CD4-positive, alpha-beta T cell treated with Interleukin-6 at 100 ng/mL for 8 hours (primary cell): ENCODE measurements around the gene TSHZ3.

Source experiments
- DNase-seq: peaks from one replicate; pipeline ENCODE4 v3.0.0-alpha.2; 2020; ENCODE audit warnings: mixed read lengths, low spot score

TSHZ3 gene

GRCh38 chr19:31262725-31263191 lies 86.5 kb downstream of the TSHZ3 start:
- no peak for DNase-seq

GRCh38 chr19:31261603-31262212 lies 87.5 kb downstream of the TSHZ3 start:
- DNase-seq = no peak

- DNase-seq = no peak
Measured at GRCh38 chr19:31261019-31261602, 88.1 kb downstream of the TSHZ3 start.

DNA sequence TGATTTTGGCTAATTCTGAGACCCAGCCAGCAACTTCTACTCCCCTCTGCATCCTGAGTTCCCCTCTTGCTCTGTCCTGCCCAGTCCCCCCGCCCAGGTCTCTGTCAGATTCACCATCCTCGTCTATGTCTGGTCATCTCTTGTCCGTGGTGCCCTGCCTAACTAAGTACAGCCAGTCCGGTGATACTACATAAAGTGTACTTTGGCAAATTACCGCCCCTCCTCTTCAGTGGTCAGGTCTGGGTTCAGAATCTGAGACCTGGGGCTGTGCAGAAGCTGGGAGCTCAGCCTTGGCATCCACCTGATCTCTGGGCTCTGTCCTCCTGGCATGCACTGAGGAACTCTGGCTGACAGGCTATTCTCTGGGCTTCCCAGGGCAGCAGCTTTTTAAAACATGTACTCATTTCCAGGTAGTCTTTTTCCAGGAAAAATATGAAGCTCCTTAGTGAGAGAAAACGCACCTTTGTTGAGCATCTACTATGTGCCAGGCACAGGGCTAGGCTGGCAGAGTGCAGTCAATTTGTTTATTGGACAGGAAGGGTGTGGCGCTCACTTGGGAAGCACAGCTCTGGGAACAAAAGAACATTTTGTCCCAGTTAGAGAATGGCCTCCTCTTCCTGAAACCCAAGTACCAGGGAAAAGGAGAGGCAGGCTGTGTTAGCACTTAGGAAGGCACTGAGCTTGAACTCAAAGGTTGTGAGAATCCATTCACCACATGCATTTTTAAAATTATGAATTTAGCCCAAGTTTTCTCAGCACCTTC lies 88.9 kb downstream of the TSHZ3 start:
- no peak for DNase-seq

GRCh38 chr19:31258211-31259052 lies 90.8 kb downstream of the TSHZ3 start:
- no peak for DNase-seq

DNA sequence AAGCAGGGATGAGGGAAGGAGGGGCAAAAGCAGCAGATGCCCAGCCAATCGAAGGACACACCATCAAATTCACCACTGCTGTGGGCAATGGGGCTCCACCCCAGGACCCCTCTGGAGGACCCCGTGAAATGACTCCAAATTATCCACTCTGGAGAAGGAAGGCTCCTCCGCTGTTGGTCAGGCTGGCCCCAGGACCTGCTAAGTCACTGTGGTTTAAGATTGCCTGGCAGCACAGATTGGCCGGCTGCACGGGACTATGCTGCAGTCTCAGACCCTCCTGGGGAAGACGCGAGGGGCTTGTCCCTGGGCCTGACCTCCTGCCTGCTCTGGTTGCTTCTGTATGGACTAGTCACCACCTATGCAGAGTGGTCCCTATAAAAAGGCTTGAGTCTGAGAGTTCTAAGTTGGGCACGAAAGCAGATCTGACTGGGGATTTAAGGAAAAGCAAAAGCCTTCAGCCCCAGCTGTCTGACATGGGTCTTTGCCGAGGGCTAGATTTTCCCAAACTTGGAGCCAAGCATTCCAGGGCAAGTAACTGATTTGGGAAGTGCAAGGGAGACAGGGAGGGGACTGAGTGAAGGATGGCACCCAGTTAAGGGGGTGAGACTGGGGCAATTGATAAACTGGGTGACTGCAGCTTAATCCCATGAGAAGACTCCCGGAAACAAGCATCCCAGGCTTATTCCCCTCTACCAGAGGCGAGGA lies 91.7 kb downstream of the TSHZ3 start:
- DNase-seq = no peak

DNA sequence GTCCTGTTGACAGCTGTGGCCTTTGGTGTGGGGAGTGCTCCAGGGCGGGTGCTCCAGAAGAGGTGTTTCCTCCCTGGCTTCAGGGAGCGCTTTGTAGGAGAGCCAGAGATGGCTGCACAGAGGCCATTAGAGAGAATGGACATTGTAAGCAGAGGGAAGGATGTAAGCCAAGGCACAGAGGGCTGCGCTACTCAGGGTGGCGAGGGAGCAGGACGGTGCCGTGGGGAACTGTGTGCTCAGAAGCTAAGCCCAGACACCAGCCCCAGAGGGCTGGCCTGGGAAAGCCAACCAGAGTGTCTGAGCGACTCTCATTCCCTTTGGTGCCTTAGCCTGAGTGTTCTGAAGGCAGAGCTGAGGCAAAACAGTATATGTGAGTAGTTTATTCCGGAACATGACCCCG lies 92.2 kb downstream of the TSHZ3 start:
- DNase-seq = no peak

- no peak for DNase-seq
Measured at GRCh38 chr19:31256593-31256960, 92.7 kb downstream of the TSHZ3 start.

DNA sequence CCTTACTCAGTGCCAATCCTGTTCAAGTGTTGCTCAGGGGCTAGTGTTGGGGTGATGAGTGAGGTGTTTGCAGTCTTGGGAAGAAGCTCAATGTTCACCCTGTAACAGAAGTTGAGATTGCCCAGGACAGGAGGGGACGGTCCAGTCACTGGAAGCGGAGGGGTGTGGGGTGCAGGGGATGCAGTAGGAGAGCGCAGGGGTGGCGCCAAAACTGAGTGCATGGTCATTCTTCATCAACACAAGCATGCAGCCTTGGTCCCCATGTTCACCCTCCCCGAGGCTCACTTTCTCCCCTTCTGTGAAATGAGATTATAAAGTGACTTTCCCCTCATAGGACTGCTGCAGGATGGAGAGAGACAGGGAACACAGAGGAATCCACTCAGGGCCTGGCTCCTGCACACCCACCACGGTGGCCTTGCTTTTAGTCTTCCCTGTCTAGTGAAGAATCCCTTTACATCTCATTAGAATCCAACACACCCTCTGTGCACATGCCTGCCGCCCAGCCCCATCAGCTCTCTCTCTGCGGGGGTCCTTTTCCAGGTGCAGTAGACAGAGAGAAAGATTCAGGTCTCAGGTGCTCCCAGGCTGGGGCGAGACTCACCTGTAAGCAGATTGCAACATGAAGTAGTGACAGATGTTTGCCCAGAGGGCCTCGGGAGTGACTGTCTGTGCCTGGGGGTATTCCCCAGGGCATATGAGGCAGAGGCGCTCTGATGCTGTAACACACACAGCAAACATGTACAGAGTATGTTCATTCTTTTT lies 93.2 kb downstream of the TSHZ3 start:
- no peak for DNase-seq

- no peak for DNase-seq
Measured at GRCh38 chr19:31255174-31255799, 93.9 kb downstream of the TSHZ3 start.

GRCh38 chr19:31254611-31255010 lies 94.6 kb downstream of the TSHZ3 start:
- DNase-seq = no peak

DNA sequence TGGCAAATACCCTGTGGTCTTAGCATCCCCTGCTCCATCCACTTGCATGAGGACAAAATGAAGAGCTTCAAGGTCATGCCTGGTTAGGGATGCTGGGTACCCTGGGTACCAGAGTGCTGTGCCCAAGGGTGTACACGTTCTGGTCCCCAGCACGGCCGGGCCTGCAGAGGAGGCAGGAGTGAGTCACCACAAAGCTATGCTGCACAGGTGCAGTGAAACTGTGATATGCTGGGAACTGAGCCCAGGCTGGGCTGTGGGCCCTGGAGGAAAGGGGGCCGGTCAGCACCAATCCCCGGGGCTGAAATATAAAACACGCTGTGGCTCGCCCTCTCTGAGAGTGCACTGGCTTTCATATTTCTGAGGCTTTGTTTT lies 95.1 kb downstream of the TSHZ3 start:
- no peak for DNase-seq

DNA sequence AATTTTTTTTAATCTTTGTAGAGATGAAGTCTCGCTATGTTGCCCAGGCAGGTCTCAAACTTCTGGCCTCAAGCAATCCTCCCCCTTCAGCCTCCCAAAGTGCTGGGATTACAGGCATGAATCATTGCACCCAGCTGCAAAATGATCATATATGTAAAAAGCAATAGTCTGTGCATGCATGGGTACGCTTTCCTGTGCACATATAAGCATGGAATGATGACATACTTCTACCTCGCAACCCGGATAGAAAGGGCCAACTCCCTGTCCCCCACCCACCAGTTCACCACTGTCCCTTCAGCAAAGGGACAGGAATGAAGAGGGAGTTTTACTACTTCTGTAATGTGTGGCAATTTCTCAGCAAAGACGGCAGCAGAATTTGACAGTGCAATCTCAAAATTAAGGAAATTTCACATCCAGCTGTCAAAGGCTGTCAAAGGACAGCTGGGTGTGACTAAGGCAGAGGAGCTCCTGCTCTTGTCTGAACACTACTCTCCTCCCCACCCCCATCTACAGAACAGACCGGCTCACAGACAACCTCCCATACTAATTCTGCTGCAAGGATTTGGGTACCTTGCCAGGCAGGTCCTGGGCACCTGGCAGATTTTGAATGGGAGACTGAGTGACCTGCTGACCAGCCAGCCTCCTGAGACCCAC lies 95.6 kb downstream of the TSHZ3 start:
- no peak for DNase-seq

DNA sequence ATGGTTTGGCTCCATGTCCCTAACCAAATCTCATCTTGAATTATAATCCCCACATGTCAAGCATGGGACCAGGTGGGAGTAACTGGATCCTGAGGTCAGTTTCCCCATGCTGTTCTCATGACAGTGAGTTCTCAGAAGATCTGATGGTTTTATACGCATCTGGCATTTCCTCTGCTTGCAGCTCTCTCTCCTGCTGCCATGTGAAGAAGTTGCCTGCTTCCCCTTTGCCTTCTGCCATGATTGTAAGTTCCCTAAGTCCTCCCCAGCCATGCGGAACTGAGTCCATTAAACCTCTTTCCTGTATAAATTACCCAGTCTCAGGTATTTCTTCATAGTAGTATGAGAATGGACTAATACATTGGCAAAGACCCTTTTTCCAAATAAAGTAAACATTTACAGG lies 96.8 kb downstream of the TSHZ3 start:
- no peak for DNase-seq

DNA sequence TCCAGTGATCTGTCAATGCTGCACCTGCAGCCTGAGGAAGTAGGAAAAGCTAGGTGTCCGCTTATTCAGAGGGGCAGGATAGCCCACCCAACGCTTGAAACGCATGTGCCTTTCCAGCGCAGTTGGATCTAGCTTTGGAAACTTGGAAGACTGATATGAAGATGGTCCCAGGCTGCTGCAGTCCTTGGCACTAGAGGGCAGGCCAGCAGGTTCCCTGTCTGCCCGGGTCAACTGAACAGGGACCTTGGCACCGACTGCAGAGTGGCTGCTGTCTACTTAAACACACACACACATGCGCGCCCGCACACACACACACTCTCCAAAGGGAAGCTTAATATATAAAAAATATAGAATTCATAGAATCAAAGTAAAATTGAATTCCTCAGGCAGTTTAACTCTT lies 100.0 kb downstream of the TSHZ3 start:
- no peak for DNase-seq

DNA sequence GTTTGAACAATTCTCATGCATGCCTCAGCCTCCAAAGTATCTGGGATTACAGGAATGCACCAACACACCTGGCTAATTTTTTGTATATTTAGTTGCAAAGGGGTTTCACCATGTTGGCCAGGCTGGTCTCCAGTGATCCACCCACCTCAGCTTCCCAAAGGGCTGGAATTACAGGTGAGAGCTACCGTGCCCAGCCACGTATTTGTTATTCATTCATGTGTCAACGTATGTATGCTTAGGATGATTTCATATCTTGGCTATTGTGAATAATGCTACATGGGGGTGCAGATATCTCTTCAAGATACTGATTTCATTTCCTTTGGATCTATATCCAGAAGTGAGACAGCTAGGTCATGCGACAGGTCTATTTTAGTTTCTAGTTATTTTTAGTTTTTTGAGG lies 113.4 kb downstream of the TSHZ3 start:
- no peak for DNase-seq

- no peak for DNase-seq
Measured at GRCh38 chr19:31233295-31233800, 115.9 kb downstream of the TSHZ3 start.

- DNase-seq = no peak
Measured at GRCh38 chr19:31232871-31233270, 116.4 kb downstream of the TSHZ3 start.

GRCh38 chr19:31232180-31232579 lies 117.1 kb downstream of the TSHZ3 start:
- no peak for DNase-seq

GRCh38 chr19:31231237-31231636 lies 118.0 kb downstream of the TSHZ3 start:
- DNase-seq = no peak
